ENCODE results near the gene CTBP1. TPM values are rescaled to one million over a fixed set of nuclear protein-coding genes. Genes with fewer than 3 reads are reported as not detected.

CTBP1 gene
- total RNA-seq, 3 donors from 2014 or later: 130 to 159 (median 133) TPM

GRCh38 chr4:1204828-1205585 is 43.9 kb downstream of the CTBP1 start:
- peak; percentile 35 to 74 for DNase-seq (ENCODE audit: low spot score in 2 of 2)
- intact Hi-C loops (cut with DNase I; ENCODE audit: low total_unique reads): no loop called here
- H3K4me1 ChIP-seq: peaks cover 0 to 6% of the 10 kb centered on the region in 2 donors
- no peaks in the 10 kb centered on the region for H3K9me3 ChIP-seq
- no peak overlapping the region for H3K4me3 ChIP-seq
- TF ChIP-seq CTCF (IDR thresholded peaks at IDR 0.05) (no peak), POLR2A (IDR thresholded peaks at IDR 0.05) (no peak), POLR2AphosphoS5 (IDR thresholded peaks at IDR 0.05) (no peak)
- H3K27ac ChIP-seq: peak overlapping the region in 1 of 2 donors; percentile 13
- no peaks in the 10 kb centered on the region for H3K27me3 ChIP-seq
- no peaks in the 10 kb centered on the region for H3K36me3 ChIP-seq

GRCh38 chr4:1204286-1204827 is 44.6 kb downstream of the CTBP1 start:
- Histone ChIP-seq H3K27ac (peak overlapping the region in 1 of 2 donors; percentile 92), H3K4me3 (no peak overlapping the region), H3K4me1 (peaks cover 0 to 6% of the 10 kb centered on the region in 2 donors), H3K36me3 (no peaks in the 10 kb centered on the region), H3K27me3 (no peaks in the 10 kb centered on the region), H3K9me3 (no peaks in the 10 kb centered on the region)
- peak in 1 of 2 donors; percentile 15 for DNase-seq (ENCODE audit: low spot score in 2 of 2)
- TF ChIP-seq POLR2AphosphoS5 (IDR thresholded peaks at IDR 0.05): no peak
- no peak for TF ChIP-seq CTCF (IDR thresholded peaks at IDR 0.05)
- TF ChIP-seq POLR2A (IDR thresholded peaks at IDR 0.05): no peak
- intact Hi-C loops (cut with DNase I; ENCODE audit: low total_unique reads): no loop called here

GRCh38 chr4:1203026-1203616 is 45.8 kb downstream of the CTBP1 start:
- H3K36me3 ChIP-seq: no peaks in the 10 kb centered on the region
- no peak overlapping the region for H3K4me3 ChIP-seq
- peaks cover 0 to 6% of the 10 kb centered on the region in 2 donors for H3K4me1 ChIP-seq
- no peaks in the 10 kb centered on the region for H3K9me3 ChIP-seq
- no peak for TF ChIP-seq CTCF (IDR thresholded peaks at IDR 0.05)
- no peak for TF ChIP-seq POLR2AphosphoS5 (IDR thresholded peaks at IDR 0.05)
- no peak for TF ChIP-seq POLR2A (IDR thresholded peaks at IDR 0.05)
- no peaks in the 10 kb centered on the region for H3K27me3 ChIP-seq
- H3K27ac ChIP-seq: peak overlapping the region; percentile 35 to 92
- intact Hi-C loops (cut with DNase I; ENCODE audit: low total_unique reads): no loop called here
- peak in 1 of 2 donors; percentile 12 for DNase-seq (ENCODE audit: low spot score in 2 of 2)

- H3K4me3 ChIP-seq: no peak overlapping the region
- peak overlapping the region; percentile 35 to 92 for H3K27ac ChIP-seq
- no peak for DNase-seq (ENCODE audit: low spot score in 2 of 2)
- H3K27me3 ChIP-seq: no peaks in the 10 kb centered on the region
- no peak for TF ChIP-seq POLR2AphosphoS5 (IDR thresholded peaks at IDR 0.05)
- TF ChIP-seq CTCF (IDR thresholded peaks at IDR 0.05): no peak
- TF ChIP-seq POLR2A (IDR thresholded peaks at IDR 0.05): no peak
- peaks cover 0 to 6% of the 10 kb centered on the region in 2 donors for H3K4me1 ChIP-seq
- H3K9me3 ChIP-seq: no peaks in the 10 kb centered on the region
- intact Hi-C loops (cut with DNase I; ENCODE audit: low total_unique reads): no loop called here
- H3K36me3 ChIP-seq: no peaks in the 10 kb centered on the region
Measured at GRCh38 chr4:1202526-1203011, 46.4 kb downstream of the CTBP1 start.

All from breast epithelium (tissue), 4 donors.